Fibroblast of lung (primary cell): ENCODE results near the gene YTHDF2. TPM values are rescaled to one million over a fixed set of nuclear protein-coding genes. Genes with fewer than 3 reads are reported as not detected.

ENCODE experiments used
- DNase-seq, 2 donors: peaks; one replicate each; pipeline versions ENCODE4 v3.0.0 to v3.0.0-alpha.2; 2010; ENCODE audit warnings: low read depth in 2 of 2
- H2AFZ ChIP-seq: 2 replicates; pipeline ENCODE4 v1.5.1; 2012; ENCODE audit warnings: low read length, control low read depth, inconsistent platforms
- H3K27ac ChIP-seq: 2 replicates; pipeline ENCODE4 v1.5.1; 2011; ENCODE audit warnings: low read length, control low read depth; ENCODE audit not compliant: insufficient read depth
- H3K27me3 ChIP-seq: 2 replicates; pipeline ENCODE4 v1.5.1; 2011; ENCODE audit warnings: mild to moderate bottlenecking, low read length; ENCODE audit not compliant: control insufficient read depth, insufficient read depth
- H3K36me3 ChIP-seq: 2 replicates; pipeline ENCODE4 v1.5.1; 2011; ENCODE audit warnings: low read length; ENCODE audit not compliant: control insufficient read depth, insufficient read depth
- H3K4me1 ChIP-seq: 2 replicates; pipeline ENCODE4 v1.5.1; 2011; ENCODE audit warnings: low read length; ENCODE audit not compliant: control insufficient read depth, insufficient read depth; ENCODE audit errors: extremely low read depth
- H3K4me2 ChIP-seq: 2 replicates; pipeline ENCODE4 v1.5.1; 2011; ENCODE audit warnings: low read length, control low read depth; ENCODE audit not compliant: insufficient read depth; ENCODE audit errors: extremely low read depth
- H3K4me3 ChIP-seq, 4 experiments: fragments of 200-600 bp in 1 of 4; sonication (generic) in 1 of 4; replicated peaks in 1 of 4; 2 replicates each; pipeline ENCODE4 v1.5.1; 2011 to 2016; ENCODE audit warnings: low read length in 4 of 4, low read depth in 3 of 4, mild to moderate bottlenecking in 3 of 4, control low read depth in 2 of 4, inconsistent platforms in 1 of 4, mixed read lengths in 1 of 4; ENCODE audit not compliant: insufficient read depth in 1 of 4; ENCODE audit errors: control extremely low read depth in 1 of 4
- H3K79me2 ChIP-seq: 2 replicates; pipeline ENCODE4 v1.5.1; 2012; ENCODE audit warnings: mild to moderate bottlenecking, low read length, inconsistent platforms; ENCODE audit not compliant: control insufficient read depth, insufficient read depth
- H3K9ac ChIP-seq: 2 replicates; pipeline ENCODE4 v1.5.1; 2011; ENCODE audit warnings: mild to moderate bottlenecking, low read length, control low read depth; ENCODE audit not compliant: insufficient read depth
- H3K9me3 ChIP-seq: 2 replicates; pipeline ENCODE4 v1.5.1; 2012; ENCODE audit warnings: low read depth, low read length; ENCODE audit not compliant: control insufficient read depth, insufficient read depth
- H4K20me1 ChIP-seq: 2 replicates; pipeline ENCODE4 v1.5.1; 2011; ENCODE audit warnings: low read length; ENCODE audit not compliant: control insufficient read depth, insufficient read depth; ENCODE audit errors: extremely low read depth
- CTCF ChIP-seq, 2 donors: IDR thresholded peaks in 1 of 2; conservative IDR thresholded peaks in 1 of 2; 1 replicate in 1 of 2; 2 replicates in 1 of 2; pipeline ENCODE4 v1.5.1; 2011 to 2012; ENCODE audit warnings: low read length in 2 of 2, control low read depth in 1 of 2, inconsistent platforms in 1 of 2, low read depth in 1 of 2, mild to moderate bottlenecking in 1 of 2
- EZH2 ChIP-seq: IDR thresholded peaks from 2 replicates; pipeline ENCODE4 v1.5.1; 2012; ENCODE audit warnings: low read length, control low read depth, mild to moderate bottlenecking; ENCODE audit errors: missing control alignments
- polyA plus RNA-seq, 2 donors: library from polyadenylated mRNA; depleted of rRNA in 1 of 2; stranded (reverse) in 1 of 2; unstranded in 1 of 2; fragments of >200 nt; gene quantifications; 2 replicates each; pipeline ENCODE4 v1.2.1, GENCODE V29; 2011 to 2012; ENCODE audit warnings: missing spikeins in 1 of 2
- total RNA-seq: library from RNA; depleted of rRNA; stranded (reverse); fragments of >200 nt; gene quantifications from 2 replicates; pipeline ENCODE4 v1.2.1, GENCODE V29; 2014

YTHDF2 gene
- total and polyA plus RNA-seq, 2 donors (not counting 1 experiment from before 2014, with no cell fraction given): 57.5 to 89.0 TPM

GRCh38 chr1:28758420-28758819, 21.7 kb downstream of the YTHDF2 start:
- H2AFZ ChIP-seq: no peak overlapping the region
- H3K27me3 ChIP-seq: no peaks in the 10 kb centered on the region
- no peak overlapping the region for H3K4me3 ChIP-seq
- H3K27ac ChIP-seq: no peak overlapping the region
- peaks cover 94% of the 10 kb centered on the region for H3K79me2 ChIP-seq
- H4K20me1 ChIP-seq: peaks cover 7% of the 10 kb centered on the region
- H3K4me2 ChIP-seq: no peak overlapping the region
- H3K9me3 ChIP-seq: no peaks in the 10 kb centered on the region
- H3K36me3 ChIP-seq: no peaks in the 10 kb centered on the region
- TF ChIP-seq CTCF (conservative IDR thresholded peaks at IDR 0.05 in 1 of 2, IDR thresholded peaks at IDR 0.05 in 1 of 2; ENCODE audit: low read depth in 1 of 2, low read length in 2 of 2) (no peak), EZH2 (no peak)
- peaks cover 8% of the 10 kb centered on the region for H3K4me1 ChIP-seq
- H3K9ac ChIP-seq: no peak overlapping the region
- DNase-seq: no peak

- DNase-seq: no peak
- Histone ChIP-seq H3K9me3 (no peaks in the 10 kb centered on the region), H2AFZ (no peak overlapping the region), H3K4me1 (peaks cover 6% of the 10 kb centered on the region), H3K27ac (no peak overlapping the region), H3K9ac (no peak overlapping the region), H3K79me2 (peaks cover 88% of the 10 kb centered on the region), H3K4me2 (no peak overlapping the region), H4K20me1 (peaks cover 7% of the 10 kb centered on the region), H3K27me3 (no peaks in the 10 kb centered on the region), H3K36me3 (no peaks in the 10 kb centered on the region), H3K4me3 (no peak overlapping the region)
- TF ChIP-seq EZH2 (no peak), CTCF (conservative IDR thresholded peaks at IDR 0.05 in 1 of 2, IDR thresholded peaks at IDR 0.05 in 1 of 2; ENCODE audit: low read depth in 1 of 2, low read length in 2 of 2) (no peak)
These were observed 22.5 kb downstream of the YTHDF2 start for GRCh38 chr1:28759257-28759656.

GRCh38 chr1:28761189-28761588, 24.4 kb downstream of the YTHDF2 start:
- Histone ChIP-seq H3K36me3 (peaks cover 1% of the 10 kb centered on the region), H3K4me1 (no peaks in the 10 kb centered on the region), H3K27ac (no peak overlapping the region), H3K79me2 (peaks cover 86% of the 10 kb centered on the region), H3K27me3 (no peaks in the 10 kb centered on the region), H3K4me3 (no peak overlapping the region), H3K9ac (no peak overlapping the region), H3K4me2 (no peak overlapping the region), H2AFZ (no peak overlapping the region), H3K9me3 (no peaks in the 10 kb centered on the region), H4K20me1 (peaks cover 7% of the 10 kb centered on the region)
- TF ChIP-seq EZH2 (no peak), CTCF (conservative IDR thresholded peaks at IDR 0.05 in 1 of 2, IDR thresholded peaks at IDR 0.05 in 1 of 2; ENCODE audit: low read depth in 1 of 2, low read length in 2 of 2) (no peak)
- DNase-seq: no peak
